GM12878 (cell line): ENCODE measurements around the gene PGLYRP2. TPM values are rescaled to one million over a fixed set of nuclear protein-coding genes. Genes with fewer than 3 reads are reported as not detected.

Experiments used
- ATAC-seq: fragments of 200-7000 bp; cut with Tn5 transposase; 3 replicates; pipeline ENCODE4 v1.9.1; 2020; ENCODE audit warnings: mild to moderate bottlenecking, moderate library complexity
- BruUV-seq: library from RNA; stranded (reverse); fragments of 400-500 nt; replicated peaks from 2 replicates; lab custom pipeline; 2021; lab: Mats Ljungman, UMichigan
- CTCF ChIA-PET: fragments of 300-600 bp; sonication (Branson Sonifier 250); formaldehyde crosslinking; extraction: SDS; loops from one replicate; lab custom pipeline; 2021; ENCODE audit warnings: inconsistent platforms; lab: Yijun Ruan, JAX
- POLR2A ChIA-PET: fragments of 350-600 bp; formaldehyde crosslinking; extraction: SDS; loops from one replicate; lab custom pipeline; 2021; ENCODE audit warnings: inconsistent platforms; lab: Charles Lee
- RAD21 ChIA-PET: fragments of 300-600 bp; sonication (Branson Sonifier 250); formaldehyde crosslinking; loops from one replicate; lab custom pipeline; 2023; ENCODE audit warnings: antibody characterized with exemption; ENCODE audit not compliant: unreplicated experiment; lab: Charles Lee
- SMC1A ChIA-PET: fragments of 300-600 bp; sonication (Branson Sonifier 250); formaldehyde crosslinking; loops from one replicate; lab custom pipeline; 2023; ENCODE audit not compliant: unreplicated experiment, uncharacterized antibody; lab: Charles Lee
- DNase-seq: peaks from one replicate; pipeline ENCODE4 v3.0.0-alpha.2; 2011; ENCODE audit warnings: low read depth, low spot score
- FAIRE-seq: peaks from 3 replicates; lab custom pipeline; 2011; peaks lifted over from hg19 to GRCh38; lab: Jason Lieb, UNC
- H2AFZ ChIP-seq: 2 replicates; pipeline ENCODE4 v1.6.0; 2011; ENCODE audit warnings: low read depth, low read length, control low read depth; ENCODE audit not compliant: control insufficient read depth
- H3K27ac ChIP-seq: 2 replicates; pipeline ENCODE4 v1.5.1; 2011; ENCODE audit warnings: control low read depth; ENCODE audit not compliant: control insufficient read depth, insufficient read depth
- H3K27me3 ChIP-seq, 2 experiments: replicated peaks in 1 of 2; 2 replicates each; pipeline versions ENCODE4 v1.6.0 to v1.6.1; 2011; ENCODE audit warnings: low read length in 1 of 2; ENCODE audit not compliant: control insufficient read depth in 2 of 2, insufficient read depth in 2 of 2
- H3K36me3 ChIP-seq, 2 experiments: 2 replicates each; pipeline ENCODE4 v1.5.1; 2011; ENCODE audit warnings: low read length in 1 of 2; ENCODE audit not compliant: control insufficient read depth in 2 of 2, insufficient read depth in 2 of 2
- H3K4me1 ChIP-seq: 2 replicates; pipeline ENCODE4 v1.6.1; 2011; ENCODE audit warnings: mild to moderate bottlenecking, low read length, moderate library complexity, mixed read lengths; ENCODE audit not compliant: control insufficient read depth, insufficient read depth
- H3K4me2 ChIP-seq: 2 replicates; pipeline ENCODE4 v1.6.0; 2011; ENCODE audit warnings: control low read depth; ENCODE audit not compliant: control insufficient read depth, insufficient read depth
- H3K4me3 ChIP-seq: fragments of 200-600 bp; sonication (generic); 2 replicates; pipeline ENCODE4 v1.5.1; 2016
- H3K79me2 ChIP-seq: 2 replicates; pipeline ENCODE4 v1.6.0; 2011; ENCODE audit warnings: low read length; ENCODE audit not compliant: control insufficient read depth, insufficient read depth
- H3K9ac ChIP-seq: 2 replicates; pipeline ENCODE4 v1.8.0; 2011; ENCODE audit warnings: low read length, control low read depth, mixed read lengths; ENCODE audit not compliant: control insufficient read depth, insufficient read depth
- H3K9me3 ChIP-seq: replicated peaks from 3 replicates; pipeline ENCODE4 v1.5.1; 2011; ENCODE audit warnings: mild to moderate bottlenecking, low read length; ENCODE audit not compliant: control insufficient read depth, insufficient read depth
- H4K20me1 ChIP-seq: 2 replicates; pipeline ENCODE4 v1.6.0; 2011; ENCODE audit not compliant: control insufficient read depth, insufficient read depth
- BHLHE40 ChIP-seq, 2 experiments: fragments of 450-650 bp in 1 of 2; IDR thresholded peaks; 2 replicates each; pipeline ENCODE4 v1.6.1; 2011 to 2017; ENCODE audit warnings: low read depth in 2 of 2, borderline replicate concordance in 1 of 2, improper control_type of control experiment in 1 of 2, low read length in 1 of 2, mild to moderate bottlenecking in 1 of 2
- CBX3 ChIP-seq: fragments of 200-600 bp; sonication (generic); IDR thresholded peaks from 2 replicates; pipeline ENCODE4 v1.6.1; 2016; ENCODE audit warnings: low read depth, borderline replicate concordance
- CHD2 ChIP-seq: IDR thresholded peaks from 2 replicates; pipeline ENCODE4 v1.6.1; 2011; ENCODE audit warnings: low read depth, low read length, improper control_type of control experiment, borderline replicate concordance
- CHD4 ChIP-seq: fragments of 200-600 bp; sonication (generic); IDR thresholded peaks from 2 replicates; pipeline ENCODE4 v1.6.1; 2016; ENCODE audit warnings: mild to moderate bottlenecking
- CREB1 ChIP-seq: IDR thresholded peaks from 2 replicates; pipeline ENCODE4 v1.6.1; 2012; ENCODE audit warnings: low read depth, mild to moderate bottlenecking, inconsistent platforms
- DPF2 ChIP-seq: fragments of 450-650 bp; IDR thresholded peaks from 2 replicates; pipeline ENCODE4 v1.6.1; 2017; ENCODE audit warnings: mild to moderate bottlenecking
- HCFC1 ChIP-seq: fragments of 150-350 bp; IDR thresholded peaks from 2 replicates; pipeline ENCODE4 v1.6.1; 2014; ENCODE audit warnings: low read length
- IRF5 ChIP-seq: fragments of 450-650 bp; IDR thresholded peaks from 2 replicates; pipeline ENCODE4 v1.6.1; 2017; ENCODE audit warnings: borderline replicate concordance
- MTA2 ChIP-seq: fragments of 450-650 bp; IDR thresholded peaks from 2 replicates; pipeline ENCODE4 v1.6.1; 2016; ENCODE audit warnings: low read depth, mild to moderate bottlenecking, moderate library complexity
- REST ChIP-seq: IDR thresholded peaks from 2 replicates; pipeline ENCODE4 v1.6.1; 2012; ENCODE audit warnings: mild to moderate bottlenecking, low read depth, low read length
- SIX5 ChIP-seq: IDR thresholded peaks from 2 replicates; pipeline ENCODE4 v1.6.1; 2011; ENCODE audit warnings: mild to moderate bottlenecking, low read depth, low read length, moderate library complexity; ENCODE audit not compliant: severe bottlenecking
- SUZ12 ChIP-seq: fragments of 200-600 bp; sonication (generic); IDR thresholded peaks from one replicate; pipeline ENCODE4 v1.6.1; 2018; ENCODE audit warnings: antibody characterized with exemption, mild to moderate bottlenecking; ENCODE audit not compliant: unreplicated experiment
- YY1 ChIP-seq: IDR thresholded peaks from 2 replicates; pipeline ENCODE4 v1.6.1; 2011; ENCODE audit warnings: low read depth, mild to moderate bottlenecking, low read length
- ZNF384 ChIP-seq: IDR thresholded peaks from 2 replicates; pipeline ENCODE4 v1.6.1; 2012; ENCODE audit warnings: low read depth, mild to moderate bottlenecking, low read length, improper control_type of control experiment, borderline replicate concordance
- ZZZ3 ChIP-seq: IDR thresholded peaks from 2 replicates; pipeline ENCODE4 v1.6.1; 2011; ENCODE audit warnings: low read depth; ENCODE audit not compliant: control insufficient read depth, insufficient read length
- WGBS: methylation state at CpG from one replicate; pipeline ENCODE4 v1.1.6; 2016; ENCODE audit warnings: low lambda C conversion rate; ENCODE audit not compliant: insufficient replicate concordance, insufficient coverage; ENCODE audit errors: missing lambda C conversion rate; 5-methylcytosine and 5-hydroxymethylcytosine counted together
- in situ Hi-C: fragments of 300-500 bp; cut with MboI; formaldehyde crosslinking; loops from 9 replicates; pipeline ENCODE4 v1.14.3; 2018; ENCODE audit warnings: mixed read lengths
- intact Hi-C: fragments of 100-400 bp; cut with micrococcal nuclease; formaldehyde crosslinking; loops from one replicate; pipeline ENCODE4 v1.14.2; 2022; ENCODE audit not compliant: unreplicated experiment
- polyA plus RNA-seq, 11 experiments: library from polyadenylated mRNA; depleted of rRNA in 4 of 11; unstranded in 6 of 11; stranded (reverse) in 5 of 11; fragments of >200 nt; fragmentation: Nextera tagmentation in 4 of 11; fragmentation: Illumina TruSeq in 1 of 11; extraction: Ambion mirVana in 4 of 11; extraction: Trizol in 1 of 11; gene quantifications; 1 replicate in 1 of 11; 2 replicates in 10 of 11; pipeline versions ENCODE4 v1.2.1 to v1.2.3, GENCODE V29; 2011 to 2016; ENCODE audit warnings: inconsistent platforms in 2 of 11, missing spikeins in 2 of 11, low read depth in 1 of 11
- total RNA-seq, 4 experiments: library from RNA; depleted of rRNA in 3 of 4; stranded (reverse); fragments of >200 nt in 3 of 4; fragmentation: Illumina TruSeq in 1 of 4; extraction: Trizol in 1 of 4; gene quantifications; 2 replicates each; pipeline versions ENCODE4 v1.2.1 to v1.2.3, GENCODE V29; 2013 to 2021

Gene PGLYRP2
- total and polyA plus RNA-seq, 10 of the 15 experiments (the other 5 are each of a cell fraction or from before 2014, with no cell fraction given) = 0.15 to 0.48 (median 0.26) TPM; not detected in 5

- ATAC-seq = no peak
- DNase-seq = no peak
- RAD21 ChIA-PET = no interaction called here
- Histone ChIP-seq H3K27me3 (no peaks in the 10 kb centered on the region), H3K79me2 (no peaks in the 10 kb centered on the region), H3K9ac (no peak overlapping the region), H3K9me3 (no peaks in the 10 kb centered on the region; the same call in 2 of the 3 replicates), H3K36me3 (peaks cover 14 to 45% of the 10 kb centered on the region in 2 experiments), H3K4me2 (no peak overlapping the region), H3K27ac (no peak overlapping the region), H4K20me1 (no peaks in the 10 kb centered on the region), H2AFZ (no peak overlapping the region), H3K4me1 (no peaks in the 10 kb centered on the region), H3K4me3 (no peak overlapping the region)
- CTCF ChIA-PET = no interaction called here
- BruUV-seq = no TSS peak
- SMC1A ChIA-PET = no interaction called here
- no peak for FAIRE-seq
- in situ Hi-C loops = no loop called here
- TF ChIP-seq HCFC1 (no peak), CREB1 (no peak), SUZ12 (no peak)
- intact Hi-C loops = no loop called here
- POLR2A ChIA-PET = no interaction called here
- WGBS = over 99% methylated on average over 13 of the region's 13 CpGs
These were observed 55.2 kb downstream of the PGLYRP2 start for GRCh38 chr19:15424121-15424520.

GRCh38 chr19:15423130-15423529, 56.2 kb downstream of the PGLYRP2 start:
- no peak for DNase-seq
- no peaks in the 10 kb centered on the region for H3K4me1 ChIP-seq
- no peaks in the 10 kb centered on the region; the same call in 2 of the 3 replicates for H3K9me3 ChIP-seq
- H3K4me2 ChIP-seq = no peak overlapping the region
- no peaks in the 10 kb centered on the region for H4K20me1 ChIP-seq
- in situ Hi-C loops (no loop called here), intact Hi-C loops (no loop called here)
- H3K27ac ChIP-seq = no peak overlapping the region
- FAIRE-seq = no peak
- ChIA-PET CTCF (no interaction called here), RAD21 (no interaction called here), POLR2A (no interaction called here), SMC1A (no interaction called here)
- WGBS = 100% methylated on average over 5 of the region's 6 CpGs
- peaks cover 7% of the 10 kb centered on the region for H3K79me2 ChIP-seq
- no peak overlapping the region for H2AFZ ChIP-seq
- no peaks in the 10 kb centered on the region for H3K27me3 ChIP-seq
- ATAC-seq = no peak
- peaks cover 14 to 43% of the 10 kb centered on the region in 2 experiments for H3K36me3 ChIP-seq
- BruUV-seq = no TSS peak
- H3K9ac ChIP-seq = no peak overlapping the region
- no peak overlapping the region for H3K4me3 ChIP-seq
- TF ChIP-seq ZNF384 (no peak), SUZ12 (no peak), CBX3 (no peak), REST (no peak), SIX5 (no peak), CHD2 (no peak), IRF5 (no peak), BHLHE40 (IDR thresholded peaks at IDR 0.05; ENCODE audit: borderline replicate concordance in 1 of 2, low read depth in 2 of 2, low read length in 1 of 2) (no peak), YY1 (no peak), DPF2 (no peak), MTA2 (no peak), ZZZ3 (no peak), CHD4 (no peak)
